A673 (cell line): ENCODE measurements around the gene FBLN2.

Experiments
- CTCF ChIP-seq: fragments of 300-800, 200-600 bp; sonication (generic); conservative IDR thresholded peaks from 2 replicates; pipeline ENCODE4 v1.5.1; 2017; ENCODE audit warnings: low read depth, mild to moderate bottlenecking, antibody characterized with exemption, low read length, moderate library complexity, mixed read lengths
- EZH2 ChIP-seq: fragments of 200-600 bp; sonication (generic); IDR thresholded peaks from 2 replicates; pipeline ENCODE4 v1.6.1; 2017; ENCODE audit warnings: borderline replicate concordance, low read depth, mild to moderate bottlenecking, mixed read lengths, antibody characterized with exemption, low read length; ENCODE audit not compliant: poor library complexity, severe bottlenecking

GRCh38 chr3:13682331-13683013 lies 133.5 kb downstream of the FBLN2 start:
- no peak for TF ChIP-seq CTCF
- TF ChIP-seq EZH2 = no peak
